DMS79 treated with DMSO at 0.1 percent for 48 hours (cell line): ENCODE measurements around the gene KRT9.
A peak's percentile ranks its signal among the peaks of the same experiment; 100 is the strongest.
"Not testable (repeated sequence)": the region's sequence is repeated elsewhere in the genome, so short reads cannot be mapped to it uniquely, and the experiment has no call there.

Experiments
- DNase-seq: peaks from one replicate; lab custom pipeline; 2025; lab: John Stamatoyannopoulos, UW

Gene KRT9

GRCh38 chr17:41602524-41602923, 30.7 kb upstream of the KRT9 start:
- no peak for DNase-seq

- no peak for DNase-seq
Observed at GRCh38 chr17:41600318-41600717, 28.5 kb upstream of the KRT9 start.

GRCh38 chr17:41599680-41600079, 27.8 kb upstream of the KRT9 start:
- DNase-seq, result no peak

- no peak for DNase-seq
Observed at GRCh38 chr17:41595585-41595984, 23.7 kb upstream of the KRT9 start.

GRCh38 chr17:41594363-41594915, 22.6 kb upstream of the KRT9 start:
- DNase-seq, result no peak

- no peak for DNase-seq
Observed at GRCh38 chr17:41593306-41593981, 21.6 kb upstream of the KRT9 start.

- DNase-seq, result no peak
Observed at GRCh38 chr17:41592601-41593305, 20.9 kb upstream of the KRT9 start.

GRCh38 chr17:41589301-41589700, 17.4 kb upstream of the KRT9 start:
- no peak for DNase-seq

- DNase-seq, result no peak
Observed at GRCh38 chr17:41588126-41588810, 16.4 kb upstream of the KRT9 start.

- no peak for DNase-seq
Observed at GRCh38 chr17:41586863-41587495, 15.1 kb upstream of the KRT9 start, which contains the start of gene KRT14. Gene KRT14 (minus strand): TSS chr17:41586895. CDS start chr17:41586834, 61 bp downstream.

- no peak for DNase-seq
Observed at GRCh38 chr17:41585301-41586056, 13.6 kb upstream of the KRT9 start.

GRCh38 chr17:41584331-41584927, 12.6 kb upstream of the KRT9 start:
- peak; percentile 4 for DNase-seq

- no peak for DNase-seq
Observed at GRCh38 chr17:41583137-41584127, 11.6 kb upstream of the KRT9 start.

- DNase-seq, result not testable (repeated sequence)
Observed at GRCh38 chr17:41582061-41582968, 10.5 kb upstream of the KRT9 start.

GRCh38 chr17:41581366-41582060, 9.7 kb upstream of the KRT9 start:
- no peak for DNase-seq

GRCh38 chr17:41580687-41581365, 9.0 kb upstream of the KRT9 start:
- DNase-seq, result no peak

GRCh38 chr17:41580244-41580575, 8.4 kb upstream of the KRT9 start:
- no peak for DNase-seq
